Panc1 (cell line): ENCODE data around the gene SLC66A2. TPM values are rescaled to one million over a fixed set of nuclear protein-coding genes. Genes with fewer than 3 reads are reported as not detected.

ENCODE experiments used
- ATAC-seq: fragments of 200-7000 bp; cut with Tn5 transposase; 2 replicates; pipeline ENCODE4 v1.9.1; 2020; ENCODE audit warnings: mild to moderate bottlenecking, moderate library complexity
- BruUV-seq: library from RNA; stranded (reverse); fragments of 400-500 nt; replicated peaks from 2 replicates; lab custom pipeline; 2021; lab: Mats Ljungman, UMichigan
- CTCF ChIA-PET: fragments of 300-600 bp; sonication (Branson Sonifier 250); formaldehyde crosslinking; loops from one replicate; lab custom pipeline; 2022; ENCODE audit warnings: antibody characterized with exemption; lab: Charles Lee
- POLR2A ChIA-PET: fragments of 300-600 bp; sonication (Branson Sonifier 250); formaldehyde crosslinking; loops from one replicate; lab custom pipeline; 2022; ENCODE audit warnings: antibody characterized with exemption; lab: Charles Lee
- DNase-seq: peaks from one replicate; pipeline ENCODE4 v3.0.0-alpha.2; 2010; ENCODE audit warnings: low read depth, low spot score
- H3K27ac ChIP-seq: 2 replicates; pipeline ENCODE4 v1.5.1; 2011; ENCODE audit warnings: mild to moderate bottlenecking, low read length, inconsistent platforms
- H3K27me3 ChIP-seq: fragments of 200-500 bp; sonication (Bioruptor generic); 2 replicates; pipeline ENCODE4 v1.6.0; 2014; ENCODE audit warnings: low read length, inconsistent platforms; ENCODE audit not compliant: control insufficient read depth, insufficient read depth
- H3K36me3 ChIP-seq: fragments of 200-500 bp; sonication (Bioruptor generic); 2 replicates; pipeline ENCODE4 v1.5.1; 2014; ENCODE audit warnings: inconsistent platforms, mild to moderate bottlenecking, low read length, moderate library complexity; ENCODE audit not compliant: control insufficient read depth, insufficient read depth
- H3K4me1 ChIP-seq: 2 replicates; pipeline ENCODE4 v1.5.1; 2011; ENCODE audit warnings: inconsistent platforms, mild to moderate bottlenecking, low read length, moderate library complexity; ENCODE audit not compliant: control insufficient read depth, insufficient read depth
- H3K4me3 ChIP-seq, 2 experiments: 2 replicates each; pipeline ENCODE4 v1.5.1; 2011 to 2012; ENCODE audit warnings: low read depth in 2 of 2, low read length in 2 of 2, mild to moderate bottlenecking in 2 of 2, inconsistent platforms in 1 of 2, moderate library complexity in 1 of 2
- H3K9me3 ChIP-seq: fragments of 200-500 bp; sonication (Bioruptor generic); 2 replicates; pipeline ENCODE4 v1.5.1; 2014; ENCODE audit warnings: low read depth, mild to moderate bottlenecking, inconsistent platforms, low read length, moderate library complexity; ENCODE audit not compliant: control insufficient read depth, insufficient read depth
- CTCF ChIP-seq: fragments of 450-650 bp; IDR thresholded peaks from 2 replicates; pipeline ENCODE4 v1.5.1; 2017; ENCODE audit warnings: mild to moderate bottlenecking
- POLR2AphosphoS5 ChIP-seq: IDR thresholded peaks from 2 replicates; pipeline ENCODE4 v1.6.1; 2012; ENCODE audit warnings: mild to moderate bottlenecking, low read depth, low read length, moderate library complexity
- REST ChIP-seq, 2 experiments: IDR thresholded peaks; 2 replicates each; pipeline ENCODE4 v1.6.1; 2011 to 2012; ENCODE audit warnings: low read depth in 2 of 2, control low read depth in 1 of 2, low read length in 1 of 2, mild to moderate bottlenecking in 1 of 2, moderate library complexity in 1 of 2; ENCODE audit not compliant: insufficient read depth in 1 of 2
- SIN3A ChIP-seq: IDR thresholded peaks from 2 replicates; pipeline ENCODE4 v1.6.1; 2012; ENCODE audit warnings: low read depth, mild to moderate bottlenecking, low read length, moderate library complexity, borderline replicate concordance; ENCODE audit not compliant: insufficient read depth
- TCF7L2 ChIP-seq: IDR thresholded peaks from 2 replicates; pipeline ENCODE4 v1.6.1; 2011; ENCODE audit warnings: mild to moderate bottlenecking, low read depth, low read length, inconsistent platforms
- in situ Hi-C: cut with HindIII; loops from 2 replicates; pipeline ENCODE4 v1.10.0; 2016; ENCODE audit warnings: low sequenced_read_pairs, low pct_unique_long_range_greater_than_20kb
- intact Hi-C: fragments of 100-400 bp; cut with micrococcal nuclease; formaldehyde crosslinking; loops from one replicate; pipeline ENCODE4 v1.10.0; 2022; ENCODE audit not compliant: unreplicated experiment
- total RNA-seq: library from RNA; stranded (reverse); gene quantifications from one replicate; pipeline ENCODE4 v1.2.1, GENCODE V29; 2021; ENCODE audit not compliant: unreplicated experiment

The SLC66A2 gene
- total RNA-seq, 1 experiment from 2014 or later, result 92.5 TPM

GRCh38 chr18:79939096-79939495 lies 12.4 kb downstream of the SLC66A2 start:
- Histone ChIP-seq H3K36me3 (no peaks in the 10 kb centered on the region; the same call in 1 of the 2 replicates), H3K27me3 (no peaks in the 10 kb centered on the region), H3K4me1 (0 out of 2 replicates have a peak, but pooled peaks cover 3% of the 10 kb centered on the region), H3K27ac (no peak overlapping the region), H3K4me3 (no peak overlapping the region), H3K9me3 (peaks cover 4% of the 10 kb centered on the region; the same call in 1 of the 2 replicates)
- ATAC-seq (no peak), DNase-seq (no peak)
- no TSS peak for BruUV-seq
- intact Hi-C loops (no loop called here), in situ Hi-C loops (no loop called here)
- CTCF ChIA-PET, result no interaction called here
- TF ChIP-seq SIN3A (no peak), REST (IDR thresholded peaks at IDR 0.05; ENCODE audit: insufficient read depth in 1 of 2, low read depth in 2 of 2, low read length in 1 of 2) (no peak), CTCF (no peak), POLR2AphosphoS5 (no peak), TCF7L2 (no peak)
- POLR2A ChIA-PET, result no interaction called here

- no peak overlapping the region for H3K4me3 ChIP-seq
These were observed 13.3 kb downstream of the SLC66A2 start for GRCh38 chr18:79938196-79938595.

More at GRCh38 chr18:79938196-79938595, 13.3 kb downstream of the SLC66A2 start:
- in situ Hi-C loops, result no loop called here
- TF ChIP-seq POLR2AphosphoS5, result no peak
- no peak for TF ChIP-seq SIN3A
- TF ChIP-seq TCF7L2, result no peak
- no peak for TF ChIP-seq REST (IDR thresholded peaks at IDR 0.05; ENCODE audit: insufficient read depth in 1 of 2, low read depth in 2 of 2, low read length in 1 of 2)
- TF ChIP-seq CTCF, result no peak
- BruUV-seq, result TSS peak; percentile 44
- Histone ChIP-seq H3K27ac (no peak overlapping the region), H3K9me3 (peaks cover 9% of the 10 kb centered on the region), H3K4me1 (0 out of 2 replicates have a peak, but pooled peaks cover 3% of the 10 kb centered on the region), H3K36me3 (no peaks in the 10 kb centered on the region; the same call in 1 of the 2 replicates), H3K27me3 (no peaks in the 10 kb centered on the region)
- intact Hi-C loops, result no loop called here
- ChIA-PET CTCF (no interaction called here), POLR2A (no interaction called here)
- DNase-seq (no peak), ATAC-seq (no peak)
